ENCODE measurements around the gene RECQL. TPM values are rescaled to one million over a fixed set of nuclear protein-coding genes. Genes with fewer than 3 reads are reported as not detected.

The RECQL gene
- total and polyA plus RNA-seq, 12 donors: 11.2 to 40.5 (median 22.8) TPM

GRCh38 chr12:21438643-21439042 lies 62.8 kb downstream of the RECQL start:
- Histone ChIP-seq H3K36me3 (peaks cover 0 to 35% (median 0%) of the 10 kb centered on the region in 9 donors), H3K4me3 (peak overlapping the region in 9 of 10 donors; percentile 58 to 92 (median 73)), H3K27ac (peak overlapping the region in 3 of 10 donors; percentile 84 to 94 (median 93)), H3K27me3 (peaks cover 0 to 3% (median 0%) of the 10 kb centered on the region in 7 donors), H3K9me3 (no peaks in the 10 kb centered on the region), H3K4me1 (peaks cover 0 to 23% (median 11%) of the 10 kb centered on the region in 9 donors)
- DNase-seq (no peak), ATAC-seq (no peak)
- TF ChIP-seq, protein P1, sequence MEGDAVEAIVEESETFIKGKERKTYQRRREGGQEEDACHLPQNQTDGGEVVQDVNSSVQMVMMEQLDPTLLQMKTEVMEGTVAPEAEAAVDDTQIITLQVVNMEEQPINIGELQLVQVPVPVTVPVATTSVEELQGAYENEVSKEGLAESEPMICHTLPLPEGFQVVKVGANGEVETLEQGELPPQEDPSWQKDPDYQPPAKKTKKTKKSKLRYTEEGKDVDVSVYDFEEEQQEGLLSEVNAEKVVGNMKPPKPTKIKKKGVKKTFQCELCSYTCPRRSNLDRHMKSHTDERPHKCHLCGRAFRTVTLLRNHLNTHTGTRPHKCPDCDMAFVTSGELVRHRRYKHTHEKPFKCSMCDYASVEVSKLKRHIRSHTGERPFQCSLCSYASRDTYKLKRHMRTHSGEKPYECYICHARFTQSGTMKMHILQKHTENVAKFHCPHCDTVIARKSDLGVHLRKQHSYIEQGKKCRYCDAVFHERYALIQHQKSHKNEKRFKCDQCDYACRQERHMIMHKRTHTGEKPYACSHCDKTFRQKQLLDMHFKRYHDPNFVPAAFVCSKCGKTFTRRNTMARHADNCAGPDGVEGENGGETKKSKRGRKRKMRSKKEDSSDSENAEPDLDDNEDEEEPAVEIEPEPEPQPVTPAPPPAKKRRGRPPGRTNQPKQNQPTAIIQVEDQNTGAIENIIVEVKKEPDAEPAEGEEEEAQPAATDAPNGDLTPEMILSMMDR (IDR thresholded peaks at IDR 0.05): no peak
- intact Hi-C loops (cut with DNase I): loop anchor here in 2 of 10 donors (5.0 to 10.0 kb wide), 2 partner anchors 64 to 494 kb away; partner anchors contain the start of genes GOLT1B (in 1 of the 2) and RECQL (in 1 of the 2)
- WGBS, 2 donors: 91 to 92% methylated on average over 5 of the region's 5 CpGs

DNA sequence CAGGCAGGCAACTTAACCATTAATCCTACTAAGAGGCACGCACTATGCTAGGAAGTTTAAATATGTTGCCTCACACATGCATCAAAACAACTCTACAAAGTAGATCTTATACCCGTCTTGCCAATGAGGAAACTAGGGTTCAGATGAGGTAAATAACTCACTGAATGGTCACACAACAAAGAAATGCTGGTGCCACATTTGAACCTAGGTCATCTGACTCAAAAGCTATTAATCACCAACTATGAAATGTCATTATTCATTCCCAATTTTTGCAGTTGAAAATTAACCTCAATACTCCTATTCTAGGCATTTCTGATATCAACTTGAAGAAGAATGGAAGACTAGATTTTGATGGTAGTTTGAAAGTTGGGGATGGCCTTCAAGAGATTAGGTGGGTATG lies 66.7 kb downstream of the RECQL start:
- no peak for ATAC-seq
- 71 to 77% methylated on average over 2 of the region's 2 CpGs for WGBS, 2 donors
- Histone ChIP-seq H3K36me3 (no peaks in the 10 kb centered on the region), H3K4me3 (no peak overlapping the region), H3K4me1 (peaks cover 0 to 22% (median 11%) of the 10 kb centered on the region in 9 donors), H3K27ac (no peak overlapping the region), H3K27me3 (peaks cover 0 to 14% (median 7%) of the 10 kb centered on the region in 7 donors), H3K9me3 (no peaks in the 10 kb centered on the region)
- TF ChIP-seq, protein P1 (IDR thresholded peaks at IDR 0.05): no peak
- no peak for DNase-seq
- intact Hi-C loops (cut with DNase I): loop anchor here in 2 of 10 donors (5.0 to 10.0 kb wide), 2 partner anchors 68 to 490 kb away; partner anchors contain the start of genes GOLT1B (in 1 of the 2) and RECQL (in 1 of the 2)

GRCh38 chr12:21433525-21433924 lies 67.9 kb downstream of the RECQL start:
- Histone ChIP-seq H3K36me3 (no peaks in the 10 kb centered on the region), H3K27me3 (peaks cover 0 to 16% (median 7%) of the 10 kb centered on the region in 7 donors), H3K9me3 (no peaks in the 10 kb centered on the region), H3K4me3 (no peak overlapping the region), H3K4me1 (peaks cover 0 to 11% (median 6%) of the 10 kb centered on the region in 9 donors), H3K27ac (no peak overlapping the region)
- 37 to 65% methylated on average over 2 of the region's 2 CpGs for WGBS, 2 donors
- no peak for DNase-seq
- ATAC-seq: no peak
- TF ChIP-seq, protein P1 (IDR thresholded peaks at IDR 0.05): no peak
- intact Hi-C loops (cut with DNase I): loop anchor here in 1 of 10 donors (10.0 kb wide), 1 partner anchor 489 kb away; no protein-coding TSS in a partner anchor

DNA sequence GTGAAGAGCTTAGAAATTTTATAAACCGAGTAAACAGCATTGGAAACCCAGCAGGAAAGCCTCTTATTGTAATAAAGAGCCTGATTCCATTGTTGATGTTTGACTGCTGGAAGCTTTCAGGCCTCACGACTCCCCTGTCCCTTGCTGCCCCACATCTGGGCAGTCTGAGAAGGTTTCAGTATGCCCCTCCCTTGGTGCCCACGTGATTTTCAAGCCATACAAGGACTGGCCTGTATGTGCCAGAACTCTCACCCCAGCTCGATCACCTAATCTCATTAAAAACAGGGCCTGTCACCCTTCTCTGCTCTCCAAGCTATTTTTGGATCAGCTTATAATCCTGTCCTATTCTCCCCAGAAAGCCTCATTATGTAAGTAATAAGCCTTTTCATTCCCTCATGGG lies 71.4 kb downstream of the RECQL start:
- Histone ChIP-seq H3K36me3 (no peaks in the 10 kb centered on the region), H3K4me1 (no peaks in the 10 kb centered on the region), H3K4me3 (no peak overlapping the region), H3K27me3 (peaks cover 0 to 15% (median 11%) of the 10 kb centered on the region in 7 donors), H3K27ac (no peak overlapping the region), H3K9me3 (no peaks in the 10 kb centered on the region)
- intact Hi-C loops (cut with DNase I): loop anchor here in 1 of 10 donors (10.0 kb wide), 1 partner anchor 485 kb away; no protein-coding TSS in a partner anchor
- 37 to 38% methylated on average over 4 of the region's 4 CpGs for WGBS, 2 donors
- DNase-seq (no peak), ATAC-seq (no peak)
- TF ChIP-seq, protein P1 (IDR thresholded peaks at IDR 0.05): no peak
